ENCODE measurements around the gene MYH10. TPM values are rescaled to one million over a fixed set of nuclear protein-coding genes. Genes with fewer than 3 reads are reported as not detected.

The MYH10 gene
- total and polyA plus RNA-seq, 9 donors: 30.4 to 117 (median 75.5) TPM

GRCh38 chr17:8522577-8522976, 107.9 kb downstream of the MYH10 start:
- WGBS, 3 donors: 79 to 82% (median 80%) methylated on average over 5 of the region's 5 CpGs
- intact Hi-C loops (cut with DNase I): no loop called here
- H3K36me3 ChIP-seq: no peaks in the 10 kb centered on the region
- H3K9me3 ChIP-seq: no peaks in the 10 kb centered on the region
- no peak overlapping the region for H3K27ac ChIP-seq
- no peaks in the 10 kb centered on the region for H3K27me3 ChIP-seq
- no peak overlapping the region for H3K4me3 ChIP-seq
- DNase-seq: no peak
- TF ChIP-seq EP300 (IDR thresholded peaks at IDR 0.05) (no peak), CTCF (IDR thresholded peaks at IDR 0.05) (no peak), POLR2A (IDR thresholded peaks at IDR 0.05) (no peak)
- H3K4me1 ChIP-seq (ENCODE audit: insufficient read depth): no peaks in the 10 kb centered on the region

GRCh38 chr17:8520981-8521380, 109.5 kb downstream of the MYH10 start:
- DNase-seq: no peak
- H3K27ac ChIP-seq: no peak overlapping the region
- 89 to 92% (median 89%) methylated on average over 10 of the region's 10 CpGs for WGBS, 3 donors

GRCh38 chr17:8518850-8519249, 111.7 kb downstream of the MYH10 start:
- Histone ChIP-seq H3K9me3 (no peaks in the 10 kb centered on the region), H3K36me3 (no peaks in the 10 kb centered on the region)
- WGBS, 3 donors: 91 to 95% (median 93%) methylated on average over 2 of the region's 2 CpGs

More at GRCh38 chr17:8520981-8521380, 109.5 kb downstream of the MYH10 start:
- Histone ChIP-seq H3K4me1 (ENCODE audit: insufficient read depth) (no peaks in the 10 kb centered on the region), H3K27me3 (no peaks in the 10 kb centered on the region), H3K36me3 (no peaks in the 10 kb centered on the region), H3K9me3 (no peaks in the 10 kb centered on the region), H3K4me3 (no peak overlapping the region)
- intact Hi-C loops (cut with DNase I): no loop called here
- no peak for TF ChIP-seq EP300 (IDR thresholded peaks at IDR 0.05)
- no peak for TF ChIP-seq POLR2A (IDR thresholded peaks at IDR 0.05)
- TF ChIP-seq CTCF (IDR thresholded peaks at IDR 0.05): no peak

GRCh38 chr17:8518326-8518725, 112.2 kb downstream of the MYH10 start:
- Histone ChIP-seq H3K4me1 (ENCODE audit: insufficient read depth) (no peaks in the 10 kb centered on the region), H3K27me3 (no peaks in the 10 kb centered on the region), H3K9me3 (no peaks in the 10 kb centered on the region), H3K4me3 (no peak overlapping the region), H3K27ac (no peak overlapping the region), H3K36me3 (no peaks in the 10 kb centered on the region)
- no peak for DNase-seq
- TF ChIP-seq POLR2A (IDR thresholded peaks at IDR 0.05) (no peak), CTCF (IDR thresholded peaks at IDR 0.05) (no peak), EP300 (IDR thresholded peaks at IDR 0.05) (no peak)
- intact Hi-C loops (cut with DNase I): no loop called here
- WGBS, 3 donors: 94 to 96% (median 94%) methylated on average over 6 of the region's 6 CpGs

More at GRCh38 chr17:8518850-8519249, 111.7 kb downstream of the MYH10 start:
- H3K27me3 ChIP-seq: no peaks in the 10 kb centered on the region
- TF ChIP-seq EP300 (IDR thresholded peaks at IDR 0.05): no peak
- no peak for TF ChIP-seq POLR2A (IDR thresholded peaks at IDR 0.05)
- TF ChIP-seq CTCF (IDR thresholded peaks at IDR 0.05): no peak
- intact Hi-C loops (cut with DNase I): no loop called here
- H3K4me1 ChIP-seq (ENCODE audit: insufficient read depth): no peaks in the 10 kb centered on the region
- DNase-seq: no peak
- no peak overlapping the region for H3K4me3 ChIP-seq
- no peak overlapping the region for H3K27ac ChIP-seq

Data from ovary (tissue), 9 donors.